ENCODE results near the gene DICER1.

GRCh38 chr14:95185767-95186392, 28.6 kb upstream of the DICER1 start:
- TF ChIP-seq CTCF (IDR thresholded peaks at IDR 0.05) = no peak
- TF ChIP-seq EZH2 (IDR thresholded peaks at IDR 0.05; ENCODE audit: borderline replicate concordance, insufficient read depth, low read depth, low read length, poor library complexity, severe bottlenecking) = no peak

Data from B cell (primary cell).